ENCODE measurements around the gene KLF15. TPM values are rescaled to one million over a fixed set of nuclear protein-coding genes. Genes with fewer than 3 reads are reported as not detected.
A peak's percentile ranks its signal among the peaks of the same experiment; 100 is the strongest.

KLF15 gene
- total and polyA plus RNA-seq, 4 donors, result 7.9 to 26.9 (median 21.0) TPM

DNA sequence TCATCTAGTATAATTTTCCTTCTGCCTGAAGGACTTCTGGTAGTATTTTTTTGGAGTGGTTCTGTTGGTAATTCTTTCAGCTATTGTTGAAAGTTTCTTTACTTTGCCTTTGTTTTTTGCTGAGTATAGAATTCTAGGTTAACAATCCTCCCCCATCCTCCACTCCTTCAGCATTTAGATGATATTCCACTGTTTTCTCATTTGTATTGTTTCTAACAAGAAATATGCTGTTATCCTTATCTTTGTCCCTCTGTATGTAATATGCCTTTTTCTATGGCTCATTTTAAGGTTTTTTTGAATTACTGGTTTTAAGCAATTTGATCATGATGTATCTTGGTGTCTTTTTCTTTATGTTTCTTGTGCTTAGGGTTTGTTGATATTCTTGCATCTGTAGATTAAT lies 53.9 kb downstream of the KLF15 start:
- H3K27me3 ChIP-seq (ENCODE audit: control insufficient read depth, insufficient read depth, low read length), result no peaks in the 10 kb centered on the region
- H3K36me3 ChIP-seq (ENCODE audit: control insufficient read depth, insufficient read depth, low read length), result peaks cover 5% of the 10 kb centered on the region
- H3K27ac ChIP-seq (ENCODE audit: low read depth, low read length), result no peak overlapping the region
- H3K9me3 ChIP-seq (ENCODE audit: control insufficient read depth, insufficient read depth, low read length), result peaks cover 2% of the 10 kb centered on the region
- no peaks in the 10 kb centered on the region for H3K4me1 ChIP-seq (ENCODE audit: control insufficient read depth, insufficient read depth, low read length)
- no peak overlapping the region for H3K4me3 ChIP-seq (ENCODE audit: low read depth, low read length)
- no peak for DNase-seq (ENCODE audit: low read depth in 4 of 6, low spot score in 6 of 6)

DNA sequence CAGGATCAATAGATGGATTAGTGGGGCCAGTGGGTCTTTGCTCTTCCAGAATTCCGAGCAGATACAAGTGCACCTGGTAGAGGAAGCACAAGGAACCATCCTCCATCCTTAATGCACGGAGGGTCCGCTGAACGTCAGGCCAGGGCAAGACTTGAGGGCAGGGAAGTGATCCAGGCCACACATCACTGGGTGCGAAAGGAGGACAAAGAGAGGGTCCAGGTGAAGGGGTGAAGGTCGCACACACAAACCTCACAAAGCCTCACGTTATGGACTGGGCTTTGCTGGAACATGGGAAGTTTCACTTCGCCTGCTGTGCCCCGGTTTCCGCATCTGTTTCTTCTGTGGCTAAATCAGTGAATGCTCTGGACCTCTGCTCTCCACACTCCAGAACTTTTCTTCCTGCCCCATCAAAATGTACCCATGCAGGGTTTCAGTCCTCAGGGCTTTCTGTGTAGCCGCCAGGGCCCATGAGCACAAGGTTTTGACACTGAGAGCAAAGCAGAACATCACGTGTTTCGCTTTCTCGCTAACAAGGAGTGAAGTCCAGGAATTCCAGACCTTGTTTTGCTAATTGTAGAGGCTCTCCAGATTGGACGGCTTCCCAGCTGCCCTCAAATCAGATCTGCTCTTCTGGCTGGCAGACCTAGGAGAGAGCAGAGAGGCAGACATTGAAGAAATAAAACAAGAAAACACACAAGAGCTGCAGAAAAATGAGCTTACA lies 56.3 kb downstream of the KLF15 start:
- H3K36me3 ChIP-seq (ENCODE audit: control insufficient read depth, insufficient read depth, low read length), result peaks cover 5% of the 10 kb centered on the region
- H3K27ac ChIP-seq (ENCODE audit: low read depth, low read length), result peak overlapping the region; percentile 25
- H3K27me3 ChIP-seq (ENCODE audit: control insufficient read depth, insufficient read depth, low read length), result no peaks in the 10 kb centered on the region
- H3K4me1 ChIP-seq (ENCODE audit: control insufficient read depth, insufficient read depth, low read length), result no peaks in the 10 kb centered on the region
- H3K4me3 ChIP-seq (ENCODE audit: low read depth, low read length), result no peak overlapping the region
- peak in 1 of 6 donors; percentile 60 for DNase-seq (ENCODE audit: low read depth in 4 of 6, low spot score in 6 of 6)
- 90% methylated on average over 10 of the region's 15 CpGs for WGBS (ENCODE audit: insufficient coverage)
- peaks cover 2% of the 10 kb centered on the region for H3K9me3 ChIP-seq (ENCODE audit: control insufficient read depth, insufficient read depth, low read length)

DNA sequence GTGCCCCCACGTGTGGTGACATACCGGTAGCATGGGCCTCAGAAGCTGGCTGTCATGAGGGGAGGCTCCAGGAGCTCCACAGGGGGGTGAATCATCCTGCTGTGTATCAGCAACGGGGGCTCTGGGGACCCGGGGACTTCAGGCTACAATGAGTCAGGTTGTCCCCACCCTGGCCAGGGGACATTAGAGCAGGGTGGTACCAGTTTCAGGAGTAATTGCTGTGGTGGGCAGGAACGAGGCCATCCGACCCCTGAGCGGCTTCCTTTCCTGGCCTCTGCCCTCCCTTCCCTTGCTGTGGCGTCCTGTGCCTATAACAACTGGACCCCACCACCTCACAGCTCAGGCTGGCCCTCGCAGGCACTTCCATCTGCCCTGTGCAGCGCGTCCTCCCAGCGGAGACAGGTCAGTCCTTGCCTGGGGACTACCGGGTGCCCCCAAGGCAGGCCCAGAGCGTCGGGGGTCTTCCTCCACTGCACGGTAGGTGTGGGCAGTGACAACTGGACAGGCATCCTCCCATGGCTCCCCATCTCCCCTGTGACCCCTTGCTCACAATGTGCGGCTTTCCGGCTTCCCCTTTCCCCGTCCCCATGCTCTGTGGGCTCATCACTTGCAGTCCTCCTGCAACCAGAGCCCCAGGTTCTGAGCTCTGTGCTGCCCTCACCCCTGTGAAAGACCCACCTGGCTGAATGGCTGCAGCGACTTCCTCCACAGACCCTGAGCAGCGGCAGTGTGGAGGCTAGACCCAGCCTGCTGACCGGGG lies 57.0 kb downstream of the KLF15 start:
- WGBS (ENCODE audit: insufficient coverage), result 94% methylated on average over 19 of the region's 22 CpGs
- H3K36me3 ChIP-seq (ENCODE audit: control insufficient read depth, insufficient read depth, low read length), result peaks cover 5% of the 10 kb centered on the region
- no peak for DNase-seq (ENCODE audit: low read depth in 4 of 6, low spot score in 6 of 6)
- no peaks in the 10 kb centered on the region for H3K27me3 ChIP-seq (ENCODE audit: control insufficient read depth, insufficient read depth, low read length)
- H3K4me3 ChIP-seq (ENCODE audit: low read depth, low read length), result no peak overlapping the region
- peaks cover 2% of the 10 kb centered on the region for H3K9me3 ChIP-seq (ENCODE audit: control insufficient read depth, insufficient read depth, low read length)
- H3K27ac ChIP-seq (ENCODE audit: low read depth, low read length), result no peak overlapping the region
- no peaks in the 10 kb centered on the region for H3K4me1 ChIP-seq (ENCODE audit: control insufficient read depth, insufficient read depth, low read length)

DNA sequence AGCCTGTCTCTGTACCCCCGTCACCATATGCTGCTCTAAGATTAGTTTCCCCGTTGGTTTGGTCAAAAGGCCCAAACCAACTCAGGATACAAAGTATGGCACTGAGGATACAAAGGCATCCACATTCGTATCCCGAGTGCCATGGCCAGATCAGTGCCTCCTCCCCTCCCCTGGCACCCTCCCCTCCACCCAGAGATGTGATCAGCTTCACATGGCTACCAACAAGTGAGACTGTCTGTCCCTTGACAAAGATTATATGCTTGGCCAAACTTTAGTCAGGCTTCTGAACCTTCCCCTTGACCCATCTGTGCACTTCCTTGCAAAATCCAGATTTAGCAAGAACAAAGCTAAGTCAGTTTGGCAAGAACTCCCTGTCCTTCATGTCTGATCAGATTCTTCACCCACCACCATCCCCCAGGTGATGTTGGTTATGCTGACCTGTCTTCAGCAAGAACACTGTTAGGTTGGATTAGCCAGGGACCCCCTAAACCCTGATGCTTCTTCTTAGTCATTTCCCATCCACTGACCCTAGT lies 61.7 kb downstream of the KLF15 start:
- Histone ChIP-seq H3K27ac (ENCODE audit: low read depth, low read length) (no peak overlapping the region), H3K4me1 (ENCODE audit: control insufficient read depth, insufficient read depth, low read length) (peaks cover 17% of the 10 kb centered on the region), H3K9me3 (ENCODE audit: control insufficient read depth, insufficient read depth, low read length) (no peaks in the 10 kb centered on the region), H3K4me3 (ENCODE audit: low read depth, low read length) (no peak overlapping the region), H3K36me3 (ENCODE audit: control insufficient read depth, insufficient read depth, low read length) (peaks cover 4% of the 10 kb centered on the region), H3K27me3 (ENCODE audit: control insufficient read depth, insufficient read depth, low read length) (no peaks in the 10 kb centered on the region)
- no peak for DNase-seq (ENCODE audit: low read depth in 4 of 6, low spot score in 6 of 6)
- WGBS (ENCODE audit: insufficient coverage), result 60% methylated on average over 4 of the region's 4 CpGs

DNA sequence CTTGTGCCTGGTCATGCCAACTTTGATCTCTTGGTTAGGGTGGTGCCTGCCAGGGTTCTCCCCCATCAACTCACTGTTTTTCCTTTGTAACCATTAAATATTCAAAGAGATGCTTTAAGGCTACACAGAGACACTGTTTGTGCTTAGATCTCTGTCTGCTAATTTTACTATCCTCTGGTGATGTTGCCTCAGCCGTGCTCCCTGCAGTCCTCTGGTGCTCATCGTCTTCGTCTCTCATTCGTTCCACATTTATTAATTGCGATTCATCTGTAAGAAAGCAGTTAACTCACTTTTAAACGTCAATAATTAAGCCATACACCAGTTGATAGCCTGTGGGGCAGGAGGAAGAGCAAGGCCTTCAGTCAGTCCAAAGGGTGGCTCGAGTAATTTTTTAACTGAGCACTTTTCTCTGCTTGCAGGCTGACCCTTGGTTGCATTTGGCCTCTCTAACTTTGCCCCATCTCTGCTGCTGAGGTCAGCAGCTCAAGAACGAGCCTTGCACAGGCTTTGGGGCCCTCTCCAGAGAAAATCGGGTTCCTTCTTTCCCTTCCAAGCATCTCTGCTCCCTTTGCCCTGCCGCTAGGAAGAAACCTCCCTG lies 62.9 kb downstream of the KLF15 start:
- Histone ChIP-seq H3K4me1 (ENCODE audit: control insufficient read depth, insufficient read depth, low read length) (peaks cover 20% of the 10 kb centered on the region), H3K36me3 (ENCODE audit: control insufficient read depth, insufficient read depth, low read length) (no peaks in the 10 kb centered on the region), H3K27me3 (ENCODE audit: control insufficient read depth, insufficient read depth, low read length) (no peaks in the 10 kb centered on the region), H3K9me3 (ENCODE audit: control insufficient read depth, insufficient read depth, low read length) (no peaks in the 10 kb centered on the region), H3K27ac (ENCODE audit: low read depth, low read length) (no peak overlapping the region), H3K4me3 (ENCODE audit: low read depth, low read length) (no peak overlapping the region)
- 59% methylated on average over 9 of the region's 10 CpGs for WGBS (ENCODE audit: insufficient coverage)
- no peak for DNase-seq (ENCODE audit: low read depth in 4 of 6, low spot score in 6 of 6)

DNA sequence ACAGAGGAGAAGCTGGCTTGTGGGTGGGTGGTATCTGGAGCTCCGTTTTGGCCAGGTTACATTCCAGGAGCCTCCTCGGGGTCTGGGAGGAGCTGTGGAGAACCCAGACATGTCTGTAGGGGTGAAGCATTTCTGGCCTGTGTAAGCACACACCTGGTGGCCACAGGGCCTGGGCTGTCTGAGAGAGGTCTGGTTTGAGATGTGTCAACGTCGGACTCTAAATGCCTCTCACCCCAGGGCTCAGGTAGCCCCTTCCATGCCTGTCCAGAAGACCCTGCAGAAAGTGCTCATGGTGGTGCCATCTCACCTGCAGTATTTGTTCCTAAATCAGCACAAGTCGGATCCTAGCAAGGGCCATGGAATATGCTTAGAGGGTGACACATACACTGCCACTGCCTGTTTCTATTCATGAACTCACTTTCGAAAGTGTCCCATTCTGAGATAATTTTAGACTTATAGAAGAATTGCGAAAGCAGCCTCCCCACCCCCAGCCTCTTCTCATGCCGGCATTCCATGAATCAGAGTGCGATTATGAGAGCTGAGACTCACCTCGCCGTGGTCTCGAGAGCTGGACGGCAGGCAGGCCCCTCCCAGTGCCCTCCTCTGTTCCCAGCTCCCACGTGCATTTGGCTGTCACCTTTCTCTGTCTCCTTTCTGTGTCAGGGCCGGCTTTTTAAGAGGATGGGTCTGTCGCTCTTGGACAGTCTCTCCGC lies 63.7 kb downstream of the KLF15 start:
- Histone ChIP-seq H3K9me3 (ENCODE audit: control insufficient read depth, insufficient read depth, low read length) (no peaks in the 10 kb centered on the region), H3K27me3 (ENCODE audit: control insufficient read depth, insufficient read depth, low read length) (no peaks in the 10 kb centered on the region), H3K4me1 (ENCODE audit: control insufficient read depth, insufficient read depth, low read length) (peaks cover 21% of the 10 kb centered on the region), H3K36me3 (ENCODE audit: control insufficient read depth, insufficient read depth, low read length) (no peaks in the 10 kb centered on the region), H3K27ac (ENCODE audit: low read depth, low read length) (no peak overlapping the region), H3K4me3 (ENCODE audit: low read depth, low read length) (no peak overlapping the region)
- 81% methylated on average over 14 of the region's 17 CpGs for WGBS (ENCODE audit: insufficient coverage)
- DNase-seq (ENCODE audit: low read depth in 4 of 6, low spot score in 6 of 6), result no peak

Other genes with a start within 250 kb of the KLF15 start
- 10 to 100 TPM; 19.9 to 24.6 TPM for gene ALDH1L1, start 176.8 kb downstream of the KLF15 start, total RNA-seq
- 10 to 100 TPM; 67.4 to 75.2 TPM for gene ALDH1L1, start 176.8 kb downstream of the KLF15 start, polyA plus RNA-seq (ENCODE audit: insufficient read length in 2 of 2)
- 10 to 100 TPM in 1 of 2 donors, 1 to 10 TPM in 1; 2.2 to 16.6 TPM for gene CFAP100, start 37.5 kb upstream of the KLF15 start, total RNA-seq
- gene CFAP100, start 37.5 kb upstream of the KLF15 start, polyA plus RNA-seq (ENCODE audit: insufficient read length in 2 of 2), result 10 to 100 TPM; 14.1 to 14.6 TPM
- gene ZXDC, start 118.5 kb upstream of the KLF15 start, total RNA-seq, result 10 to 100 TPM; 22.9 to 29.4 TPM
- gene ZXDC, start 118.5 kb upstream of the KLF15 start, polyA plus RNA-seq (ENCODE audit: insufficient read length in 2 of 2), result 10 to 100 TPM; 25.6 to 29.0 TPM
- gene UROC1, start 160.4 kb upstream of the KLF15 start, total RNA-seq, result under 1 TPM in 1 of 2 donors, not detected in 1; 0.06 TPM
- under 1 TPM; 0.29 to 0.35 TPM for gene UROC1, start 160.4 kb upstream of the KLF15 start, polyA plus RNA-seq (ENCODE audit: insufficient read length in 2 of 2)
- gene CHST13, start 166.7 kb upstream of the KLF15 start, total RNA-seq, result under 1 TPM in 1 of 2 donors, not detected in 1; 0.28 TPM
- under 1 TPM; 0.30 to 0.44 TPM for gene CHST13, start 166.7 kb upstream of the KLF15 start, polyA plus RNA-seq (ENCODE audit: insufficient read length in 2 of 2)
- gene C3orf22, start 201.5 kb upstream of the KLF15 start, total RNA-seq, result not detected
- gene C3orf22, start 201.5 kb upstream of the KLF15 start, polyA plus RNA-seq (ENCODE audit: insufficient read length in 2 of 2), result under 1 TPM; 0.17 to 0.27 TPM

Data from spinal cord (tissue), 10 donors.